Hypothalamus (tissue), 51 donors: ENCODE data around the gene PPIL6.

Experiments
- DNase-seq, 51 donors: peaks; one replicate each; lab custom pipeline; 2025; lab: John Stamatoyannopoulos, UW

PPIL6 gene

GRCh38 chr6:109450801-109451200 is 10.4 kb upstream of the PPIL6 start:
- DNase-seq, result no peak

DNA sequence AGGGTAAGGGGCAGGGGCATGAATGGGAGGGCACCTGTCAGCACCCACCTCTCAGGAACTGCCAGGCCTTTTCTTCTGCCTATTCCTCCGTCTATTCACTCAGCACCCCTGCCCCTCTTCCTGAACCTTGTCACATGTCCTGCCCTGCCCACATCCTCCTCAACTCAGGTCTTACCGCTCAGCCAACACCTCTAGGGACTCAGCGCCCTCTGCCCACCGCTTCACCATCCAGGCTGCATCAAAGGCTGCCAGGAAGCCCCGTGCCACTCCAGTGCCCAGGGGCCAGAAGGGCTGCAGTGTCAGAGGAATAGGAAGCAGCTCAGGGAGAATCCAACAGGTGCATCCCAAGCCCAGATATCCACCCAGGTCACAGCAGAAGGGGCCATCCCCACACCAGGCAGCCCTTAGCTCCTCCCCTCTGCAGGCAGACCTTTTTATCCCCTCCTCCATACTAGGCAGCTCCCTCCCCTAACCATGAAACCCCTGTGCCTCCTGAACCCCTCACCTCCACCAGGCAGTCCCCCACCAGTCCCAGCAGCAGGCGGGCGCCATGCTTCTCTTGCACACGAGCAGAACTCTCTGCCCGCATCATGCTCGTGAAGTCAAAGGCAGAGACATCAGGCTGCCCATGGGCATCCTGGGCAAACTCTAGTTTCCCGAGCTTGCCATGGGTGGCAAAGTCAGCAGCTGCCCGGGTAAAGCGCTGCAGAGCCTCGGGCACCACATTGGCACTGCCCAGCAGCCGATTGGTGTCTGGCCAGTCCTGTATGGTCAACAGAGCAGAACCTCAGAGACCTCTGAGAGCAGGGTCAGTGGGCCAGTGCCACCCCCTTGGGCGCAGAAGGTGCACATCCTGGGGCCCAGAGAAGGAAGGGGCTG is 9.6 kb upstream of the PPIL6 start:
- no peak for DNase-seq

GRCh38 chr6:109449064-109449794 is 8.8 kb upstream of the PPIL6 start:
- DNase-seq, result no peak

GRCh38 chr6:109448615-109449014 is 8.2 kb upstream of the PPIL6 start:
- no peak for DNase-seq

GRCh38 chr6:109447878-109448555 is 7.6 kb upstream of the PPIL6 start:
- DNase-seq, result no peak

- DNase-seq, result no peak
These were observed 6.7 kb upstream of the PPIL6 start for GRCh38 chr6:109447087-109447486.

DNA sequence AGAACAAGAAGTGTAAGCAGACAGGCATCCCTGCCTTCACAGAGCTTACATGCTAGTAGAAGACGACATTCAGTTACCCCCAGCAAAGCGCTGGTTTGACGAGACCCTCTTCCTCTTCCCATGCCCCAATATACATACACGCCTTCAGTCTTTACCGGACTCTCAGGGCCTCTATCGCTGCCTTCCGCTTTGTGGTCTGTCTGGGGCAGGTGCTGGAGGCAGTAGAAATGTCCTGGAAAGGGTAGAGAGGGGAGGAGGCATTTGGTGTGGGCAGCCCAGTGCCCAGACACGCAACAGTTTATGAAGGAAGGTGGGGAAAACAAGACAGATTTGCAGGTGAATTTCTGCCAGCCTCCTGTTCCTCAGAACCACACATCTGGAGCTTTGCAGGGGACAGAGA is 6.1 kb upstream of the PPIL6 start:
- no peak for DNase-seq

DNA sequence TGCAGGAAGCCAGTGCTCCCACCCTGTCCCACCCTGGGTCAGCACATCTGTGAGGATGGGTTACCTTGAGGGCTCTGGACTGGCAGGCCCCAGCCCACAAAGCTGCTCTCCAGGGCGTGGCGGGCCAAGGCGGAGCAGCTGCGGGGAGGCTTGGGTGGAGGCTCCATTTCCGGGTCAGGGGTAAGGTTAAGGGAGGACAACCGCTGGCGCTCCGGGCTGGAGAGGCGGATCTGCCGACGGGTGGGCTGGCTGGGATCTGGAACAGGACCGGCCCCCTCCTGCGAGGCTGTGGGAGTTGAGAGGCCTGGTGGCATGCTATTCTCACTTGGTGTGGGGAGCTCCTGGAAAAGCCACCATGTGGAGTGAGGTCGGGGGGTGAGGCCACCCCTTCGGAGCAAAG is 5.6 kb upstream of the PPIL6 start:
- DNase-seq, result no peak

DNA sequence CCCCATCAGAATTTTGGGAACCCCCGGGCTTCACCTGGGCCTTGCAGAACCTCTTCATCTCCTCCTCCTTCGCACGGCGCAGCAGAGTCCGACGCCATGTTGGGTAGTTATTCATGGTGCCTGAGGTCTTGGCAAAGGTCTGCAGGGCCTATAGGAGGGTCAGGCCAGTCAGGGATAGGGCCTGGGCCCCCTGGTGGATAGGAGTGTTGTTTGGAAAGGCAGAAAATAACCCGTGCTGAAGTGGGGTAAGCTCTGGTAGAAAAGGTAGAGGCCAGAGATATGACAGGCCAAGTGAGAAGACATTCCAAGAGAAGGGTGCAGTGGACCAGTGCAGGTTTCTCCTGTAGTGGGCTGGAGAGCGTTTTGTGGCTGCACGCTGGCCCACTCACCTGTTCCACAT is 5.0 kb upstream of the PPIL6 start:
- DNase-seq, result no peak

DNA sequence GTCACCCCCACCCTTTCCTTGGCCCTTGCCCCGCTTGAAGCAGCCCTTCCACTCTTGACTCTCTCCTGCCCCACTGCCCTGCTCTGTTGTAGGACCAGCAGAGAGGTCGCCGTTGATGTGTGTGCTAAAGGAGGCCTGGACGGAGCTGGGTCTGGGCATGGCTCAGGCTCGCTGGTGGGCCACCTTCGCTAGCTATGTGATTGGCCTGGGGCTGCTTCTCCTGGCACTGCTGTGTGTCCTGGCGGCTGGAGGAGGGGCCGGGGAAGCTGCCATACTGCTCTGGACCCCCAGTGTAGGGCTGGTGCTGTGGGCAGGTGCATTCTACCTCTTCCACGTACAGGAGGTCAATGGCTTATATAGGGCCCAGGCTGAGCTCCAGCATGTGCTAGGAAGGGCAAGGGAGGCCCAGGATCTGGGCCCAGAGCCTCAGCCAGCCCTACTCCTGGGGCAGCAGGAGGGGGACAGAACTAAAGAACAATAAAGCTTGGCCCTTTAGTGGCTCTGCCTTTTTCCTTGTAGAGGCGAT is 3.1 kb upstream of the PPIL6 start:
- DNase-seq, result no peak

- no peak for DNase-seq
These were observed 2.0 kb upstream of the PPIL6 start for GRCh38 chr6:109442393-109442924.

DNA sequence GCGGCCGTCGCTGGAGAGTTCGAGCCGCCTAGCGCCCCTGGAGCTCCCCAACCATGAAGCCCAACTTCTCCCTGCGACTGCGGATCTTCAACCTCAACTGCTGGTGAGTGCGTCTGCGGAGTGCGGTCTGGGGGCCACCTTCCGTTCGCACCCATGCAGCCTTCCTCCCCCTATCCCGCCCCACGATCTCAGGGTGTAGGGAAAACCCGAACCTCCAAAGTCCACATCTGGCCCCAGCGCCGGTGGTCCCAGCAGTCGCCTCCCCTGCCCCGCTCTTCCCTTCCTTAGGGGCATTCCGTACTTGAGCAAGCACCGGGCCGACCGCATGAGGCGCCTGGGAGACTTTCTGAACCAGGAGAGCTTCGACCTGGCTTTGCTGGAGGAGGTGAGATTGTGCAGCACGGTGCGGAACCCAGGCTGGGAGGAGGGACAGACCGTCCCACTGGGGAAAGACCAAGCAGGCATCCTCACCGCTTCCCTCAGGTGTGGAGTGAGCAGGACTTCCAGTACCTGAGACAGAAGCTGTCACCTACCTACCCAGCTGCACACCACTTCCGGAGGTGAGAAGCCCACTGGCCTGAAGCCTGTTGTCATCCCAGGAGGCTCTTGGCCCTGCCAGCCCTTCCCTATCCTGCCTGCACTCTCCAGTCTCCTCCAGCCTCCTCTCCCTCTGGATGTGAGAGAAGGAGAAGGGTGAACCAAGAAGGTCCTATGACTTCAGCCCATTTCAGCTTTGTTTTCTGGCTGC is 815 bp upstream of the PPIL6 start:
- peak in 7 of 51 donors; percentile 14 to 59 (median 47) for DNase-seq

DNA sequence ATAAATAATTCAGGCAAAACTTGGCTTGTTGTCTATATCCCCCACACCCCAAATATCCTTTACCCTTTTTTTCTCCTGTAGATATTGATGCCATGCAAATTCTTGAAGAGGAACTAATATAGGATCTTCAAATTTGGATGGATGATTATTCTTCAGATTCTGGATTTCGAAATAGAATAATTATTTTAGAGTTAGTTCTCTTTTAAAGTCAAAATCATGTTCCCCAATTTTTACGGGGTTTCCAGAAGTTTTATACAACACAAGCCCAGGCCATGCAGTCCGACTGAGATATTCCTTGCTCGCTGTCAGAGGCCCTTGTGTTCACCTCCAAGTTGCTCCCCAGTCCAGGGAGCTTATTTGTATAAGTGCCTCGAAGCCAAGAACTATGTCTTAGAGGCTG is 4.4 kb downstream of the PPIL6 start:
- no peak for DNase-seq

- DNase-seq, result no peak
These were observed 6.0 kb downstream of the PPIL6 start for GRCh38 chr6:109434456-109434855.

GRCh38 chr6:109429496-109429895 is 10.9 kb downstream of the PPIL6 start:
- DNase-seq, result no peak

- DNase-seq, result no peak
These were observed 11.4 kb downstream of the PPIL6 start for GRCh38 chr6:109428889-109429477.

- DNase-seq, result no peak
These were observed 15.5 kb downstream of the PPIL6 start for GRCh38 chr6:109424946-109425345.

DNA sequence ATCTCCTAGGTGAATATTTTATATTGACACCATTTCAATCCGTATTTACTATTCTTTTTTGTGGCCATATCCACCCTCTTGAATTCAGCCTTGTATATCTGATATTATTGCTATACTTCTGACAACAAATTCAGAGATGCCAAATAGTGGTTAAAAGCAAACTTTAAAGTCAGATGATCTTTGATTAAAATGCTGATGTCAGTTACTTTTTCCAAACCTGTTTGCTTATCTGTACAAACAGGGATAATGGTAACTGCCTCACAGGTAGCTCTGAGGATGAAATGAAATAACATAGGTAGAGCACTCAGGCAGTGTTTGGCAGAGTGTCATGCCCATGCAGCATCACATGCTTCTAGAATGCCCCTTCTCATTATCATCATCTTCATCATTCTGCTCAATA is 19.2 kb downstream of the PPIL6 start:
- DNase-seq, result no peak

DNA sequence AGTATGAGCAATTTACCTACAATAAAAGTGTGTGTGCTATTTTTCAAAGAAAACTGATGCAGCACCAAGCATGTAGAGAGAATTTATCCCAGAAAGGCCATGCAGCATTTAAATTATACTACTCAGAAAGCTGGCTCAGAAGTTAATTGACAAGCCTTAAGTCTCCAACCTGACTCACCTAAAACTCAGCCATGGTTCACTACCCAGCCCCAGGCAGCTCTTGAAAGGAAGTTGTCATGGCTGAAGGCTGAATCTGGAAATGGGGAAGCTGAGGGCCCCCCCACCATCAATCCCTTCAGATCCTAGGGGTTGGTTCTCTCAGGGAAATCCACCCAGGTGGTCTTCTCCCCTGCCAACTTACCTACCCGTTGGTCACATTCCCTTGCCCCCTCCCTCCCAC is 19.7 kb downstream of the PPIL6 start:
- no peak for DNase-seq

- DNase-seq, result no peak
These were observed 22.8 kb downstream of the PPIL6 start for GRCh38 chr6:109417646-109418045.
